AG10803 (cell line): ENCODE measurements around the gene FAM163A.

Experiments used
- DNase-seq: peaks from one replicate; pipeline ENCODE4 v3.0.0; 2010; ENCODE audit warnings: low read depth
- H3K4me3 ChIP-seq: 2 replicates; pipeline ENCODE4 v1.5.1; 2011; ENCODE audit warnings: mild to moderate bottlenecking, low read length, control low read depth
- CTCF ChIP-seq: conservative IDR thresholded peaks from 2 replicates; pipeline ENCODE4 v1.5.1; 2011; ENCODE audit warnings: mild to moderate bottlenecking, low read length, control low read depth, inconsistent platforms

Gene FAM163A

GRCh38 chr1:179743679-179744400 lies 749 bp downstream of the FAM163A start:
- no peak for TF ChIP-seq CTCF
- no peak overlapping the region for H3K4me3 ChIP-seq
- no peak for DNase-seq

- no peak for DNase-seq
- no peak for TF ChIP-seq CTCF
- no peak overlapping the region for H3K4me3 ChIP-seq
These were observed 1.5 kb downstream of the FAM163A start for GRCh38 chr1:179744401-179745130.

GRCh38 chr1:179745131-179745611 lies 2.1 kb downstream of the FAM163A start:
- no peak for DNase-seq
- no peak for TF ChIP-seq CTCF
- H3K4me3 ChIP-seq: no peak overlapping the region

GRCh38 chr1:179745743-179746142 lies 2.7 kb downstream of the FAM163A start:
- TF ChIP-seq CTCF: no peak
- no peak overlapping the region for H3K4me3 ChIP-seq
- DNase-seq: no peak

- no peak for TF ChIP-seq CTCF
- no peak for DNase-seq
- no peak overlapping the region for H3K4me3 ChIP-seq
These were observed 4.5 kb downstream of the FAM163A start for GRCh38 chr1:179747611-179748010.

GRCh38 chr1:179748772-179749171 lies 5.7 kb downstream of the FAM163A start:
- no peak overlapping the region for H3K4me3 ChIP-seq
- DNase-seq: no peak
- TF ChIP-seq CTCF: no peak

GRCh38 chr1:179750630-179751029 lies 7.5 kb downstream of the FAM163A start:
- H3K4me3 ChIP-seq: no peak overlapping the region
- no peak for TF ChIP-seq CTCF
- no peak for DNase-seq
